Measurements from ENCODE around the gene FSTL3.

The FSTL3 gene

DNA sequence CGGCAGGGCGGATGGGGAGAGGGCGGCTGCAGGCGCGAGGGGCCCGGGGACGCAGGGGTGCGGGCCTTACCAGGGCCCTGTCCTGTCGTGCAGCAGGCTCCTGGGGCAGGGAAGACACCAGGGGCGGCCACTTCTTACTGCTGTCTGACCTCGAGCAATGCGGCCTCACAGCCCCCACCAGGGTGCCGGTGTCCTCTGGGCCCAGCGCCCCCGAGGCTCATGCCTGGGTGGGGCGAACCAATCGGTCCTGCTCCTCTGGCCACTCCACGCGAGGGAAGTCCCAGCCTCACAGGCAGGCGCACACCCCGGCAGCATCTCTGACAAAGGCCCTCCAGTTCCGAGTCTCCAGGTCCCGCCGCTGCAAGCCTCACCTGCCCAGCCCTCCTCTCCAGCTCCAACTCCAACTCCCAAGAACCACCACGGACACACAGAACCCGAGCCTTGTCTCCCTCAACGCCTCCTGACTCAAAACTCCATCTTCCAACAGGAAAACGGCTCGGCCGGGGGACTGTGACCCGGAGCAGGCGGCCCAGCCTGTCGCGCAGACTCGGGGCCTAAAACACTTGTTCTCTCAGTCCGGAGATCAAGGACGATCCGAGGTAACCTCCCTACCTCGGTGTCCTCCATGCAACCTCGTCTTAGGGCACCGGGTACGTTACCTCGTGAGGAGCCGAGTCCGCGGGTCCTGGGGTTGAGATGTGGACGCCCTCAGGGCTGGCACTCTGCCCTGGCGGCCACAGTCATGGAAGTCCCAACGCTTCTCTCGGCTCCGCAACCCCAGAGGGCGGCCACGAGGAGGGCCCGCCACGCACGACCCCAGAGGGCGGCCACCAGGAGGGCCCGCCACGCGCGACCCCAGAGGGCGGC is 30.0 kb upstream of the FSTL3 start:
- no peak for DNase-seq

- no peak for DNase-seq
These were observed 29.2 kb upstream of the FSTL3 start for GRCh38 chr19:646779-647565.

DNA sequence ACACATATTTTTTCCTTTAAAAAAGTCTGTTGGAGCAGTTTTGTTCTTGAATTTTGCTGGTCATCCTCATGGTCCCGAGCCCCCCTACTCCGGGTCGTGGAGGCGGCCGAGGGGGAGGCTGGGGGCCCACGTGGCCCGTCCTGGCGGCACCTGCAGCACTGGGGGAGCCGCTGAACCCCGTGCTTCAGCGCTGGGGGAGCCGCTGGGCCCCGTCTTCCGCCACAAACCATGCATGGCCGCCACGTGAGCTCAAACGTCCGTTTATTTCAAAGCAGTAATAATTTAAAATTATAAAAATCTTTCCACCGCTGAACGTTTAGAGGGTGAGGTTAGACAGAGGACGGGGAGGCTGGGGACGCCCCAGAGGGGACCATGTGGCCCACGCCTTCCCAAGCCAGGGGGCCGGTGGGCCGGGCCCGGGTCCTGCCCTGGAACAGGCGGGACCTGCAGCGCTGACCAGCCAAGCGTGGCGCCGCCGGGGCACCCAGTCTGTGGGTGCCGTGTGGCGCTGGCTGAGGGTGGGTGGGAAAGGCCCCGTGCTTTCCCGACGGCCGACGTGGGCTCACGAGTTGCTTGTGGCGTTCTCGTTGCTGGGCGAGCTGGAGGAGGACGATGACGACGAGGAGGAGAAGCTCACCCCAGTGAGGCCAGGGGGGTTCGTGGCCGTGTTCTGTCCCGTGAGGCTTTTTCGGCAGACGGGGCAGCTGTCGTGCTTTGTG is 28.5 kb upstream of the FSTL3 start:
- DNase-seq = no peak

- no peak for DNase-seq
These were observed 27.9 kb upstream of the FSTL3 start for GRCh38 chr19:648305-648704.

GRCh38 chr19:648904-649801 is 27.0 kb upstream of the FSTL3 start:
- no peak for DNase-seq

DNA sequence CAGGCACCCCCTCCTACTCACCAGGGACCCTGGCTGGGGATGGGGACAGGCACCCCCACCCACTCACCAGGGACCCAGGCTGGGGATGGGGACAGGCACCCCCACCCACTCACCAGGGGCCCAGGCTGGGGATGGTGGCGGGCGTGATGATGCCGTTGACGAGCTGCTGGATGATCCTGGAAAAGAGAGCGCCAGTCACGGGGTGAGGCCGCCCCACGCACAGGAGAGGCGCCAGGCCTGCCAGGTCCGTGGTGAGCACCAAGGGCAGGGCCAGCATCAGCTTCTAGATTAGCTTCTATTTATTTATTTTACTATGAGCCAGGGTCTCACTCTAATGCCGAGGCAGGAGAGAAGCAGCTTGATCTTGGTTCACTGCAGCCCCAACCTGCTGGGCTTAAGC is 26.1 kb upstream of the FSTL3 start:
- no peak for DNase-seq

DNA sequence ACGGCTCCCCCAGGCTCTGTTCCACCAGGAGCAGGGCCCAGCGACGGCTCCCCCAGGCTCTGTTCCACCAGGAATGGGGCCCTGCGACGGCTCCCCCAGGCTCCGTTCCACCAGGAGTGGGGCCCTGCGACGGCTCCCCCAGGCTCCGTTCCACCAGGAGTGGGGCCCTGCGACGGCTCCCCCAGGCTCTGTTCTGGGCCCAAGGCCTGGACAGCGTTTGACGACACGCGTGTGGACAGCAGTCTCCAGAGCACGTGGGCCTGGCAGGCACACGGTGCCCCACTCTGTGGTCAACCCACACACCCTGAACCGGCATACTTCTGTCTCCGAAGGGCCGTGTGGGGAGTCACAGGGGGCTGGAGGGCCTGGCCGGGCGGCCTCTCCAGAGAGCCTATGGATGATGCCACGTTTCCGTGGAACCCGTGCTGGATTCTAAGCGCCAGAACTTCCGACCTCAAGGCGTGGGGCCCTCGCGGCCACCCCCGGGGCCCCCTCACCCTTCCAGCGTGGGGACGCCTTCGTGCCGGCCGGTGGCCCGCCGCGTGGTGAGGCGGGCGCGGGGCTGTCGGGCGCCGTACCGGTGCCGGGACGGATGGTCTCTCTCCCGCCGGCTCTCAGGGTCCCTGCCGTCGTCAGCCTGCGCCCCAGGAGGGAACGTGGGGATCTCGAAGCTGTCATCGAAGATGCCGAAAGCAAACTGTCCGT is 24.9 kb upstream of the FSTL3 start:
- no peak for DNase-seq

DNA sequence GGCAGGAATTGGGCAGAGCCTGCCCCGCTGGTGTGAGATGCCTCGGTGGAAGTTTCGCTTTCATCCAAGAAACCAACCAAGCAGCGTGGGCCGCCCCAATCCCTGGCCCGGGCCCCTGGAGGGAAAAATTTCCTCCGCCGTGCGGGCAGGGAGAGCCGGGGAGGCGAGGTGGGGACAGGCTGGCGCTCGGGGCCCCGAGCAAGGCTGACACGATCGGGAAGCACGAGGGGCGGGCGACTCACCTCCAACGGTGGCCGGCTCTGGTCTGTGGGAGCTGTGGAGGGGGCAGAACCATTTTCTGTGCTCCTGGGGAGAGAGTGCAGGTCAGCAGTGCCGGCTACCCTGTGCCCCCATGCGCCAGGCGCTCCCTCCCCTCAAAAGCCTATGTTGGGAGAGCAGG is 24.2 kb upstream of the FSTL3 start:
- no peak for DNase-seq

DNA sequence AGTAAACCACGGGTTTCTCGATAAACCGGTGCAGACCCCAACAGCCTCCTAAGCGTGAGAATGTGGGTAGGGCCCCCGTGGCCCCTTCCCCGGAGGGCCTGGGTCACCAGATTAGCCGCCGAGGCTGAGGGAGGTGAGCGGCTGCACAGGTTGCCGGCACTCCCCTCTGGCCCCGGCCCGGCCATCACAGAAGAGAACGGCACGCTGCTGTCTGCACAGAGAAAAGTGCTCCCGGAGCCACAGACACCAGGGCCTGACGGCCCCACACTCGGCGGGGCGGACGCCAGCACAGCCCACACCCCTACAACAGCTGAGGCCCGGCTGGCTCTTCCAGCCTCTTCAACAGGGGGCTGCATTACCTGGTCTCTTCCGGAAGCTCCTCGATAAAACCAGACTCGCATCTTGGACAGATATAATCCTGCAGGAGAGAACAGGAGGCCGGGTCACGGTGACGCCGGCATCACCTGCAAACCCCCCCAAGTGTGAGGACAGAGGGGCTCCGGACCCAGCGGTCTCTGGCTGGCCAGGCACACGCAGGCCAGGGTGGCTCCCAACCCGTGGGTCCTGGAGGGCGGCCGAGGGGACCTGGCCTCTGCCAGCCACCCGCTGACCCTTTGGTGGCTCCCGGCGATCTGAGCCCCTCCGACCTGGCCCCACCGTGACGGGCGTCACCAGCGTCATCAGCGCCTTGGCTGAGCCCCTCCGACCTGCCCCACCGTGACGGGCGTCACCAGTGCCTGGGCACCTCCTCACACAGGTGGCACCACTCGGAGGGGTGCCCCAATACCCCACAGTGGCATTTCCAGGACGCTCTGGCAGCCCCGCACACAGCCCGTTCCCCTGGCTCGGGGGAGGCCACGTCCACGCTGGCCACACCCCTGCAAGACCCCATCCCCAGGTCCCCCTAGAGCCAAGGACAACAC is 23.5 kb upstream of the FSTL3 start:
- no peak for DNase-seq

DNA sequence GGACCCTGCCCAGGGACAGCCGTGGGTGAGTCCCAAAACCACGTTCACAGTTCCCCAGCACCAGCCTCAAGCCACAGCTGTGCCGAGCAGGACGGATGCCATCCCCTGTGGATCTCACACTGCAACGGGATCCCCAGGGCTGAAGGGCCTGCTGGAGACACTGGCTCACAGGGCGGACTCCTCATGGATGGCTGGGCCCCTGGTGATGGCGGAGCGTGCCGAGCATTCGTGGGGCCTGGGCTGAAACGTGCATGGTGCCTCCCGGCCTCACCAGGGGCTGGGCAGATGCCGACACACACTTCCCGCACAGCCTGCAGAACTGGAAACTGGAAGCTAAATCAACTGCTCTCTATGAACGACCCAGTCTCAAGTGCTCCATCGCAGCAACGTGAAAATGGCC is 22.8 kb upstream of the FSTL3 start:
- DNase-seq = no peak

DNA sequence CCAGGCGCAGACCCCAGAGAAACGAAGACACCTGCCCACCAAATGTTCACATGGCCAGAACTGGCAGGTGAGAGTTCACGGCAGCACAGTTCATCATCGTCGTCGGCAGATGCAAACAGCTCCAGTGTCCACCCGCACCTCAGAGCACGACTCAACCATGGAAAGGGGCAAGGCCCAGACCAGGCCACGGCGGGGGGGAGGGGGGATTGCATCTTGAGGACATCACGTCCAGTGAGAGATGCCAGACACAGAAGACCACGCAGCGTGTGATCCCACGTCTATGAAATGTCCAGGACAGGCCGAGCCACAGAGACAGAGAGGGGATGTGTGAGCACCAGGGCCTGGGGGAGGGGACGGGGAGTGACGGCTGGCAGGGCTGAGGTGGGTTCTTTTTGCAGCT is 20.5 kb upstream of the FSTL3 start:
- DNase-seq = no peak

DNA sequence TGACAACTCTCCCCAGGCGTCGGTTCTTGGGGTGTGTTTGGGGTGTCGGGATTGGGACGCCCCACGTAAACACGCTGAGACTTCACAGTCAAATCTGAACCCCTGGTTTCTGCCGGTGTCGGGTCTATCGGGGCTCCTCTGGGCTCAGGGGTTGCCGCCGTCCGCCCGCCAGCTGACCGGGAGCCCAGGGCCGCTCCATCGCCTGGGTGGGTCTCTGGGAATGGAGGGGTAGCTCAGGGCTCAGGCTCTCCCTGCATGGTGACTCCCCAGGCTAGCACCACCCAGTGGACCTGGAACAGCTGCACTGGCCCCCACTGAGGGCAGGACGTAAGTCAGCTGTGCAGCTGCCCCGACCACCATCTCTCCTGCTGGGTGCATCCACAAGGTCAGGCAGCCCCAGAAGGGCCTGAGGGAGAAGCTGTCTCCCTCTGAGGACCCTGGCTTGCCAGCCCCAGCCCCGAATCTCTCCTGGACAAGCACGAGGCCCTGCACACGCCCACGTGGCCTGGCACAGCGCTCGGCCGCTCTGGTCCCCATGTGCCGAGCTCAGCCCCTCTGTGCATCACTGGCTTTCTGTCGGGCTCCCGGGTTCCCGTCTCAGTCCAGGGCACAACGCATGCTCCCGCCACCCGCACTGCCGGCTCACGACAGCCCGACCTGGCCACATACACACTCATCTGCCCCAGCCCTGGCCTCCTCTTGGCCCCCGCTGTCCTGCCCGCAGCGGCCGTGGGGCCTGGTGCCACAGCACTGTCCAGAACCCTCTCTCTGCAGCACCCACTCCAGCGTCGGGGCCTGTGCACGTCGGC is 19.2 kb upstream of the FSTL3 start:
- no peak for DNase-seq

DNA sequence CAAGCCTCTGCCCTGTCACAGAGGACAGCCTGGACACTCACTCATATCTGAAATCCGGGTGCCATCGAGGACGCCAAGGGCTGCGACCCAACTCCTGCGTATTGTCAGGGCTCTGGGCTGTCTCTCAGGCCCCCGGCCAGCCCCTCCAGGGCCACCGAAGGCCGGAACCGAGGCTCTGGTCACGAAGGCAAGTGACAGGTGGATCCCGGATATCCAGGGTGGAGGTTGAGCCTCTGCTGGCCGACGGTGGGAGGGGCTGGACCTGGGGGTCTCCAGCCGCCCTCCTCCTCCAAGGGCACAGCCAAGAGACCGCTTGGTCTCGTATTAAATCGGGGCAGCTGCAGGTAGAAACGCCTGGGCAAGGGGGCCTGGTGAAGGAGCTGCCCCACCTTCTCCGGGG is 18.6 kb upstream of the FSTL3 start:
- DNase-seq = no peak

- no peak for DNase-seq
These were observed 17.9 kb upstream of the FSTL3 start for GRCh38 chr19:658059-658839.

DNA sequence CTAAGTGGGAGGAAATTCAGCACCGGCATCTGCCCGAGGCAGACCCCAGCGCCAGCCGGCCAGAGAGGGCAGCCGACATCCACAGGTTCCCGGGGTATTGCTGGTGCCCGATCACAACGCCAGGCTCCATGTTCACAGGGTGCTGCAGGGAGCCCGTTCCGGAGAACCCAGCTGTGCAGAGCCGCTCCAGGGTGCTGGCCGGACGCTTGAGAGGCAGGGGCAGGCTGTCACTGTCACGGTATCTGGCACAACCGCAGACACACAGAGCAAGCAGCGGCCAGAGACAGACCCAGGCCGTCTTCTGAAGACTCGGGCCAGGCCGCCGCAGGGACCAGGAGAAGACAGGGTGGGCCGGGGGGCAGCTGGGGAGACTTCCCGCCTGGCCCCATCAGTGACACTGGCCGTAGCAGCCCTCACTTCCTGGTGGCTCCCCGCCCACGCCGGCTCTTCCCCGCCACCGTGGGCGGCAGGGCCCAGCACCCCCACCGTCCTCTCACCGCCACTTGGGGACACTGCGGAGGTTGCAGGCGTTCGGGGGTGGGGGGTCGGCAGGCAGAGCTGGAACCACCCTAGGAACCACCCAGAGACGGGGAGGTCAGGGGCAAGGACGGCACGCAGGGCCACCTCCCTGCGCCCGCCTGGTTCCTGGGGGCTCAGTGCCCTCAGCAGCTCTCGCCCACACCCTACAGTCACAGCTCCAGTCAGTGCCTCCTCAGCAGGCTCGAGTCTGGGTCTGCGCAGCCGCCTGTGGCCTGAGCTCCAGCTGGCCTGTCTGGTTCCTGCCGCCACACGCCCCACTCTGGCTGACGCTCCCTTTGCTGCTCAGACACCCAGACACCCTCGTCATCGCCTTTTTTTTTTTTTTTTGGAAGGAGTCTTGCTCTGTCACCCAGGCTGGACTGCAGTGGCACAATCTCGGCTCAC is 17.0 kb upstream of the FSTL3 start:
- peak; percentile 51 for DNase-seq

DNA sequence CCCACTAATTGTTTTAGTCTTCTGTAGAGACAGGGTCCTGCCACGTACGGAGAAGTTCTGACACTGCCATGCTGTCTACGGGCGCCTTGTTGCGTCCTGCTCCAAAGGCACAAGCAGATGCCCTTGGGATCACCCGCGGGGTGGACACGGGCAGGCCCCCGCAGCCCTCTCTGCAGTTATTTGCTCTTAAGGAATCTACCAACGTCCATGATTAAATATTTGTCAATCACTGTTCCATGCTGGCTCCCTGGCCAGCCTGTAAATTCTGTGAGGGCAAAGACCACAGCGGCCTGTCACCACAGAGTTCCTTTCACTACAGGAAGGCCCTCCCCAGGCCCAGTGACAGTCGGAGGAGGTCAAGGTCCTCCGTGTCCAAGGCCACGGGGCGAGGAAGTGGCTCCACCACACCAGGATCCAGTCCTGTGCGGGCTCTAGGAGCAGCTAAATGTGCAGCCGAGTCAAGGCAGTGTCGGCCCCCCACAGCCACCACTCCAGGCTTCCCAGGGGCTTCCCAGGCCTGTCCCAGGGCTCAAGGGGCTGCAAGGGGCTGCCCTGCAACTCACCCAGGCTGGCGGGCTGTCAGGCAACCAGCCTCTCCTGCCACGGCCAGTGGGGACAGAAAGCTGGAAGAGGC is 15.3 kb upstream of the FSTL3 start:
- DNase-seq = no peak
